HG03521 (cell line): ENCODE data around the gene RARRES2.
"Not testable (repeated sequence)": the region's sequence is repeated elsewhere in the genome, so short reads cannot be mapped to it uniquely, and the experiment has no call there.

Experiments
- ATAC-seq: cut with Tn5 transposase; IDR thresholded peaks from one replicate; pipeline ENCODE4 v1.9.1; 2021; ENCODE audit warnings: mild to moderate bottlenecking, moderate library complexity; ENCODE audit not compliant: unreplicated experiment

Gene RARRES2

DNA sequence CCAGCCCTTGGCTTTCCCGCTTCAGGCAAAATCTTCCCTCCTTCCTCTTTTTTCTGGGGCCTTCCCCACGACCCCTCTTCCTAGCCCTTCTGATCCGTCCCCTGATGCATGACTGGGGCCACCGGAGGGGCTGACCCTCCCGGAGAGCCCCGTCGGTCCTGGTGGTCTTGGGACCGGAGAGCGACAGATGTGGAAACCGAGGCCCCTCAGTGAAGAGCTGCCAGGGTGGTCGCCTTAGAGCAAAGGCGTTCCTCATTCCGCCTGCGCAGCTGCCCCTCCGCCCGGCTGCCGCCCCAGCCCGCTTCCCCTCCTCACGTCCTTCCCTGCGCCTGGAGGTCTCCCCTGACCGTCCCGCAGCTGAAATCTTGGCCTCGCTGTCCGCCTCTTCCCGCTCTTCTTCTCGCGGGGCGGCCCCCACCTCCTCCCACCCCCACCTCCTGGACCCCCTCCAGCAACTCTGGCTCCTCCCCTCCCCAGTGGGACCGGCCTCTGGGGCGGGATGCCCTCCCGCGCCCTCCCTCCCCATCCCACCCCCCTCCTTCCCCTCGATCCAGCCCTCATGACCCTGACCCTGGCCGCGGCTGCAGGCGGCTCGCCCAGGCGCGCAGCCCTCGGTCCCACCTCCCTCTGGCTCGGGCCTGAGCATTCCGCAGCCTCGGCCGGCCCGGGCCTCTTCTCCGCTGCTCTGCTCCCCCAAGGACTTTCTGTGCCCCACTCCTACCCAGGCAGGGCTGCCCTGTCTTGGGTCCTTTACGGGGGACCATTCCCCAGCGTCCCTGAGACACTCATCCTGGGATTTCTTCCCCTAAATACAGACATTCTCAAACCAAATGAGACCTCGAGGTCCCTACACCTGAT is at the start of gene RARRES2:
Gene RARRES2 (minus strand): TSS at position 367 of the 858 bp plus-strand sequence. CDS start 1,020 bp downstream, outside the sequence.
- no peak for ATAC-seq

DNA sequence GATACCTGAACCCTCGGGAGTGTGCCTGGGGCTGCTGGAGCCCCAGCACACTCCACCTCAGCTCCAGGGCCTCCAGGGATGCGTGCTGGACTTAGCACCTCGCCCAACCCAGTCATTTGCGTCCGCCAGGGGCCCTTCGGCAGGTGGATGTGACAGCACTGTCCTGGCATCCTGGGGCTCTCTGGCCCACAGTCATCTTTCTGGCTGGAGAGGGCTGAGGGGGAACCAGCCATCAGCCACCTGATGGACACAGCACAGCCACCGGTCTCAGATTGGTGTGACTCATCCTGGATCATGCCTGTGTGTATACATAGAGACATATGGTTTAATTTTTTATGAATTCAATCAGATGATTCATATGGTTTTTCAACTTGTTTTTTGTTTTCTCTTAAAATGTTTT is 48.8 kb upstream of the RARRES2 start:
- ATAC-seq: no peak

DNA sequence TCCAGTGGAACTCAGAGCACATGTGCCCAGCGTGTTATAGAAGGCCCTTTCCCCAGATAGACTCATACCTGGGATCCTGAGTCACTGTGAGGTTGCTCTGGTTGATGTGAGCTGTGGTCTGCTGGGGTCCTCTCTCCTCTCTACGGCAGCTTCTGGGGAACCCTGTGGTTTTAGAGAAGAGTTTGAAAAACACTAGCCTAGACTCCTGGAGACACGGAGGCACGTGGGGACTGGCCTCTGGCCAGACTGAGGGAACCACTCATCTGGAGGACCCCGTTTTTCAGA is 48.0 kb upstream of the RARRES2 start:
- no peak for ATAC-seq

DNA sequence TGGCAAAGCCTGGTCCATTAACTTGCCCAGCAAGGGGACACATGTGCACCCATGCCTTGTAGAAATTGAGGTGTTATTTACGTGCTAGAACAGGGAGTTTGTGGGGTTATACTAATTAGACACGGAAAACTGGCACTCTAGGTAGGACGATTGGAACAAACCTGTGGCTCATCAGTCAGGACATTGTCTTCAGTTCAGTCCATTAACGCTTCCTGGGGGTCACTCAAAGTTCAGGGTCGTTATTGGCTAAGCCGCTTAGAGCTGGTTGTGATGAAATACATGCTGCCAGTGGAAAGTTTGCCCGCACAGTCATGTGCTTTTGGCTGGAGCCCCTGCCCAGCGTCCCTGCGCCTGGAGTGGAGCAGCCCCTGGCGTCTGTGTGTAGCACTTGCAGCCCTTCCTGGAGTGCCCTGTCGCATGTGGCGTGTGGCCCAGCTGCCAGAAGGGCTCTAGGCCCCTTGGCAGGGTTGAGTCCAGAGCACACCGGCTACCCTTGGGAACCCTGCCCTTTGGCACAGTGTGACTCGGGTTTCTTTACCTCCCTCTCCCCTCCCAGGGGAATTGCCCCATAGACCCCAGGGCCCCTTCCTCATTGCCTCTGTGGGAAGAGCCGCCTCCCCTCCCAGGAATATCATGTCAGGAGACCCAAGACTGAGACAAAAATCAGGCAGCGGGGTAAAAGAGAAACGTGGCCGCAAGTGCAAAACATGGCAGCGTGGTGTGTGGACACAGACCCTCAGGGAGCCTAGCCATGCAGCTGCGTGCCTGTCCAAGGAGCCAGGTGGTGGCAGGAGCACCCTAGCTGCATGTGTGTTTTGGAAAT is 47.5 kb upstream of the RARRES2 start:
- ATAC-seq: no peak

DNA sequence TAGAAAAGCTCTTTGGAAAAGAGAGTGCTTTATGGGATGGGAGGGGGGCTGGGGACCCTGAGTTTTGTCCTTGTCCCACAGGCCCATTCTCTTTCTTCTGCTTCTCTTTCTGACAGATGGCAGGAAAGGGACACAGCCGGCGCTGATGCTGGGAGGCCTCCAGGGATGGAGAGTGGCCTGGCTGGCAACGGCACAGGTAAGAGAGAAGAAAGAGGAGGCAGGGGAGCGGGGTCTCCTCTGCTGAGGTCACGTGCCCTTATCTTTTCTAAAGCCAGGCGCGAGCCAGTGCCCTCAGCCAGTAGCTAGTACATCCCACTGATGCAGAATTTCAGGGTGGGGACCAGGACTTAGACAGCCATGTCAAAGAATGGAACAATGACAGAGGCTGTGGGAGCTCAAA is 46.9 kb upstream of the RARRES2 start:
- ATAC-seq: no peak

DNA sequence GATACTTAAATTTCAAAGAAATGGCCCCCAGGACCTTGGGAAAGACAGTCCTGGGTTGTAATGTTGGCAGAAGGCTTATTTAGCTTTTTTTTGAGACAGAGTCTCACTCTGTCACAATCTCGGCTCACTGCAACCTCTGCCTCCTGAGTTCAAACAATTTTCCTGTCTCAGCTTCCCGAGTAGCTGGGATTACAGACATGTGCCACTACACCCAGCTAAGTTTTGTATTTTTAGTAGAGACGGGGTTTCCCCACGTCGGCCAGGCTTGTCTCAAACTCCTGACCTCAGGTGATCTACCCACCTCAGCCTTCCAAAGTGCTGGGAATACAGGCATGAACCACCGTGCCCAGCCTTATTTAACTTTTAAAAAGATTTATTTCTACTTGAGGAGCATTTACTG is 44.5 kb upstream of the RARRES2 start:
- ATAC-seq: not testable (repeated sequence)

DNA sequence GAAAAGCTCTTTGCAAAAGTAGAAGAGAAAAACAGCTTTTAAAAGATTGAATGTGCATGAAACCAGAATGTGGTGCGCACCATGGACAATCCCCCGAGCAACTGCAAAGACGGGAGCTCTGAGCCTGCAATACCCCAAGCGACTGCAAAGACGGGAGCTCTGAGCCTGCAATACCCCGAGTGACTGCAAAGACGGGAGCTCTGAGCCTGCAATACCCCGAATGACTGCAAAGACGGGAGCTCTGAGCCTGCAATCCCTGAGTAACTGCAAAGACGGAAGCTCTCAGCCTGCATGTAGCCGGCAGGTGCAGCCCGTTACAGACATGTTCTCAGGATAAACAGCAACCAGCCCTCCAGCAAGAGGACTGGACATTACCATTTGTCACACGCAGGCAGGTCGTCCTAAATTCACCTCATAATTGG is 43.9 kb upstream of the RARRES2 start:
- no peak for ATAC-seq

DNA sequence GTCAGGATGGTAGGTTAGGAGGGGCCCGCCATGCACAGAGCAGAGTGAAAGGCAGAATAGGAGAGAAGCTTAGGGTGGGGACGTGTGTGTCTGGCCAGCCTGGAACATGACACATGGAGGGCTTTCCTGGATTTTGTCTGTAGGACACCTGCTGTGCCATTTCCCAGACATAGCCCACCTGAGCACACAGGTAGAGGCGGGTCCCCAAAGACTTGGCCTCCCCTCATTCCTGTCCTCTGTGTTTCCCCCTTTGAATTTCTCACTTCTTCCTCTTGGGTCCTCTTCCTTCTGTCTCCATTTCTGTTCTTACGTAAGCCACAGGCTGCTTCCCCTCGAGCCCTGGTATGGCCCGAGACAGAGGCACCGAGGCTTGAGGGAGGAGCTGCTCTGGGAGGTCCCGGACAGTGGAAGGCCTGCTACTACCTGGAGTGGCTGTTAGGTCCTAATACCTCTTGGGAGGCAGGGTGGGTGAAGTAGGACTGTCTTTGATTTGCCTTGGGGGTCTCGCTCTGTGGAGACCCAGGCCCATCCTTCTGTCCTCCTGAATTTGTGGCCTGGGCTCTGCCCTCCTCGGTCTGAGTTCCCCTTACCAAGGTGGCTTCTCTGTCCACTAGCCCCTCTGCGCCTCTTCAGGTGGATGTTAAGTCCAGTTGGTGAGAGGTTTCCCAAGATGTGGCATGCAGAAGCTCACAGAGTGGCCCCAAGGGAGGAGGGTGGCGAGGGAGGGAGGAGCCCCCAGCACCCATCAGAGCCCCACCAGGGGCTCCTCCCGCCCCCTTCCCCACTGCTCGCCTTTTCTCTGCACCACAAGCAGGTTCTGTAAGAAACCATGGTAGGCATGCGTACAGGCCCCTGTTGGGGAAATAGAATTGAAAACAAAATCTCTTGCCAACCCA is 43.2 kb upstream of the RARRES2 start:
- no peak for ATAC-seq

DNA sequence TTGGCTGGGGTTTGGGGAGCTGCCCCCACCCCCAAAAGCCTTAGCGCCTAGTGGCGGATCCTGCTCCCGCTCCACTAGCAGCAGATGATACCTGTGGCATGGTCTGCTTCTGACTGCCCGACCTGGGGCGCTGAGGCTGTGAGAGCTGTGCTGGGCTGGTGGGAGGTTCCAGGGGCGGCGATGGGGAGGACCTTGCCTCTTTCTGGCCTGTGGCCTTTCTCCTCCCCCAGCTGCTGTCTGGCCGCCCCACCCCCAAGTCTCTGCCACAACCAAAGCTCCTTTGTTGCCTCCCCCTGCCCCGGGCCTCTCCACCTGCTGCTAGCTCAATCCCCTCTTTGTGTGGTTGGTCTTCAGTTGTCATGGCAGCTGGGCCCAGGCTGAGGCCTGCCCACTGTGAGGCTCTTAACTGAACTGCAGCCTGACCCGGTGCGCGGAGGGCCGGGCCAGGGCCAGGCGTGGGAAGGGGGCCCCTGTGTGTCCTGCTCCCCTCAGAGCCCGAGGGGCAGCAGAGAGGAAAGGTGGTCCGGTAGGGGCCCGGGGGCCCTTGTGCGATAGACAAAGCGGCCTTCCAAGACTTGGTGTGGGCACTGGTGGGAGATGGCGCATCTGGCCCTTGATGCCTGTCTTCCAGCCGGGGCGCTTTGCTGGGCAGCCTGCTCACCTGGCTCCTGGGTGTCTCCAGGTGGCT is 42.4 kb upstream of the RARRES2 start:
- no peak for ATAC-seq

DNA sequence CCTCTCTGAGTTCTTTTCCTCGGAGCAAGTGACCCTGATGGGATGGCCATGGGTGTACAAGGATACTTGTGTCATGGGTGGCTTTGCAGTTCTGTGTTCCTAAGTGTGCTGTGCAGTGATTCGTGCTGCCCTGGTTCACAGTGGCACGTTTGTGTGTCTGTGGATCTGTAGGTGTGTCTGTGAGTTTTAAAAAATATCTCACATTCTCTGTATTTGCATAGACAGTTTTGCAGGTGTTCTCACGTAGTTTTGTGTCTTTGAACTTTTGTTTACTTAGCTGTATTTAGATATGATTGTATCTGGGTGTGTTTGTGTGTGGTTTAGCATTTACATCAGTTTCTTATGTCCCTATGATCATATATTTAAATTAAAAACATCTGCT is 41.4 kb upstream of the RARRES2 start:
- ATAC-seq: no peak

DNA sequence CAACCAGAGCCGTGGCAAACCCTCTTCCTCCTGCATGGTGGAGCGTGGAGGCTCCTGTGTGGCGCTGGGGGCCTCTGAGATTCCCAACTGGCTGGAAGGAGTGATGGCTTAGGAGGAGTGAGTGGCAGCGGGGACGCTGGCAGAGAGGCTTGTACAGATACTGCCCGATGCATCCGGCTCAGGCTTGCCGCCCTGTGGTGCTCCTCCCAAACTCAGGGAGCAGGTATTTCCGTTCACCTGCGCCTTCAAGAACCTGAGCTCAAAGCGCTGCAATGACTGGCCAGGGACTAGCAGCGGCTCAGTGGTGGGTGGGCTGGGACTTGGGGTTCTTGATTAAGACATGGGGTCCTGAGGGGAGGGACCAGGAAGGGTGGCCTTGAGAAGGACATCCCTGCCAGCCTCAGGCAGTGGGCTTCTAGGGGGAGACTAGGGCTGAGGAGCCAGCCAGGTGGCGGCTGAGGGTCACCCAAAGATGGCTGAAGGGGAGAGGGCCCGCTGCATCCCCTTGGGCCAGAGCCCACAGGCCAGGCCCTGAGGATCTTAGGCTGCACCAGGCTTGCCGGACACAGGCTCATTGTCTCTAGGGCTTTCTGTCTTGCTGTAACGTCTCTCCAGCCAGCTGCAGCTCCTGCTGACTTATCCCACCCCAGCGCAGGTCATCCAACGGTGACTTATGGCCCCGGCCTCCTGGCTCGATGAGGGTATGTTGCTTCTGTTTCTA is 40.9 kb upstream of the RARRES2 start:
- ATAC-seq: no peak

DNA sequence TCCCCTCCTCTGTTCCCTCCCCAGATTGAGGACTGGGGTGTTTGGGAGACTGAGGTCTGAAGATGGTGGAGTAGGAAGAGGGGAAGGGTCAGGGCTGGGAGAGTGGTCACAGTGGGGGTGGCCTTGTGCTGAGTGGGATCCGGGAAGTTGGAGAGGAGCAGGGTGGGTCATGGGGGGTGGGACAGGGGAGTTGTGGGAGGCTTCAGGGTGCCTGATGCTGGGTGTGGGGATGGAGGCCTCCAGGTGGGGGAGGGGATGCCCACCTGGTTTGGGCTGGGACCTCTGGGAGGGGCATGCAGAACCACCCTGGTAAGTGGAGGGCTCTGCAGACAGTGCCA is 40.3 kb upstream of the RARRES2 start:
- ATAC-seq: no peak

DNA sequence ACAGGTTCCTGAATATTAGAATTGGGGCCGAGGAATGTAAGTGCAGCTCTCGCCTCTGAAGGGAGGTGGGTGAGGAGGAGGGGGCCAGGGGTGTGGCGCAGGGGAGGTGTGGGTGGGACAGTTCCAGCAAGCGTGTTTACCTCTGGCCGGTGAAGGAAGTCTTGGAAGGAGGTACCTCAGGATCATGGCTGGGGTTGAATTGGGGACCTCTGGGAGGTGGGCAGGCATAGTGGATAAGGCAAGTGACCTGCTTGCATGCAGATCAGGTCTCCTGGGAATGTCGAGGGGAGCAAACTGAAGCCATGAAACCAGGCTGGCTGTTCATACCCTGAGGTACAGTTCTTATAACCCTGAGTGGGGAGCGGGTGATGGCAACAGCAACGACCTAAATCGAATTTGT is 39.7 kb upstream of the RARRES2 start:
- ATAC-seq: no peak

DNA sequence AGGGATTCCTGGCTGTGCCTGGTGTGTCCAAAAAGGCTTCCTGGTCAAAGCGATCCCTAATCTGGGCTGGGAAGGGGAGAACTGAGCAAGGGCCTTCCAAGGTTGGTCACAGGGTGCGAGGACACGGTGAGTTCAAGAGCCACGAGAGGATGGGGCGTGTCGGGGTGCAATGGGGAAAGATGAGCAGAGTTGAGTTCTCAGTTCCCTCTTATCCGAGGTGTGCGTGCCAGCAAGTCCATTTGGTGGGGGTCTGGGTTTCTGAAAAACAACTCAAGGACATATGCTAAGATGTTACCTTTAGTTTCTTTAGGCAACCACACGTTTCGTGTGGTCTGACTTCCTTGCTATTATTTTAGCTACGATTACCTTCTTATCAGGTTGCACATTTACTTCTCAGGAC is 39.0 kb upstream of the RARRES2 start:
- ATAC-seq: no peak

DNA sequence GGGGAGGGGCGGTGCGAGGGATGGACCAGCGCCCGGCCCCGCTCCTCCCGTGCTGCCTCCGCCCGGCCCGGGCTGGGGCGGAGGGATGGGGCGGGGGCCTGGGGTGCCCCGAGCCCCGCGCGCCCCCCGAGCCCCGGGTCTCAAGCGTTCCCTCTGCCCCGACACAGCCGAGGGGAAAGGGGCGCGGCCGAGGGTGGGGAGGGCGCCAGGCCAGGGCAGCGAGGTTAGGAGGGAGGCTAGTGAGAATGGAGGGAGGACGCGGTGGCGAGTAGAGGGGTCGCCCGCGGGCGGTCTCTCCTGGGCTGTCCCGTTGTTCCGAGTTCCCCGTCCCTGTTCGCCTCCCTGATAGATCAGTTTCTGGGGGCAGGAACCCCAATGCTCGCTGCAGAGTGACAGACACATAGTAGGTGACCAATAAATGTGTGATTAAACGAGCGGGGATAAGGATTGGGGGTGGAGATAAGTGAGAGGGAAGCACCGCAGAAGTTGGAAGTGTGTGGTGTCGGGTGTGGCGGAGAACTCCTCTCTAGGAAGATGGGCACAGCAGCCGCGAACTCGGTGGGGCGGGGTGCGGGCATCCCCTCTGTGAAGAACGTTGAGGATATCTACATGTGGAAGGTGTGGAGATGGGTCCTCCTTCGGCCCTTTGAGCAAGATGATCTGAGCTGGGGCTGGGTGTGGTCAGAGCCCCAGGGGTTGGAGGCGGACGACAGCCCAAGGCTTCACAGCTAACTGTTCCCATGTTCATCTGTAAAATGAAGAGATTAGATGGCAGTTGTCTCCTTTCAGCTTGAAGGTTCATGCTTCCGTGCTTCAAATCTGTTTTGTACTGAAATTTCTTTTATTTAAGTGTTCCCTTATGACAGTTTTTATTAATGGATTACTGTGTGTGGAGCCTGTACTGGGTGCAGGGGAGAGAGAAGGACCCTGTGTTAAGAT is 38.3 kb upstream of the RARRES2 start:
- no peak for ATAC-seq

DNA sequence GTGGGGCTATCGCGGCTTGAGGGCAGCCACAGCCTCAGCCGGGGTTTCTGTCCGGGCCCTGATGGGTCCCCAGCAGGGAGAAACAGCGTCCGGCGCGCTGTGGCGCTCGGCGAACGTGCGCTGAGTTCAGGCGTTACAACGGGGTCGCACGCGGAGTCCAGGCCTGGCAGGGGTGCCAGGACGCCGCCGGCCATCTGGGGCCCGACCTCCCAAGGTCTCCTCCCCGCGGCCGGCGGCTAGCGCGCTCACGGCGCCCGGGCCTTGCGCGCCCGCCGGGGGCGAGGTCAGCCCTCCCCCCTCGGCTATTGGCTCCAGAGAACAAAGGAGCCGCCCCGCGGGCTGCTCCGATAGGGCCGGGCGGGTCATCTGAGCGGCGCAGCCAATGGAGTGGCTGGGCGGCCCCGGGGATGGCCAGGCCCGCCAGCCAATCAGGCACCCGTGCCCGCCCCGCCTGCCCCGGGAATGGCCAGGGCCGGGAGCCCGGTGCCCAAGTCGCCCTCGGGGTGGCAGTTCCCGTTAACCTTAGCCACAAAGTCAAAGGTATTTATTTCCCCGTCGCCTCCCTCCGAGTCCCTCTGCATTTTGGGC is 37.5 kb upstream of the RARRES2 start, which contains the start of gene ZNF775:
Gene ZNF775 (plus strand): TSS at position 478 of the 588 bp plus-strand sequence. CDS start 9,141 bp downstream, outside the sequence.
- ATAC-seq: peak; percentile 83

DNA sequence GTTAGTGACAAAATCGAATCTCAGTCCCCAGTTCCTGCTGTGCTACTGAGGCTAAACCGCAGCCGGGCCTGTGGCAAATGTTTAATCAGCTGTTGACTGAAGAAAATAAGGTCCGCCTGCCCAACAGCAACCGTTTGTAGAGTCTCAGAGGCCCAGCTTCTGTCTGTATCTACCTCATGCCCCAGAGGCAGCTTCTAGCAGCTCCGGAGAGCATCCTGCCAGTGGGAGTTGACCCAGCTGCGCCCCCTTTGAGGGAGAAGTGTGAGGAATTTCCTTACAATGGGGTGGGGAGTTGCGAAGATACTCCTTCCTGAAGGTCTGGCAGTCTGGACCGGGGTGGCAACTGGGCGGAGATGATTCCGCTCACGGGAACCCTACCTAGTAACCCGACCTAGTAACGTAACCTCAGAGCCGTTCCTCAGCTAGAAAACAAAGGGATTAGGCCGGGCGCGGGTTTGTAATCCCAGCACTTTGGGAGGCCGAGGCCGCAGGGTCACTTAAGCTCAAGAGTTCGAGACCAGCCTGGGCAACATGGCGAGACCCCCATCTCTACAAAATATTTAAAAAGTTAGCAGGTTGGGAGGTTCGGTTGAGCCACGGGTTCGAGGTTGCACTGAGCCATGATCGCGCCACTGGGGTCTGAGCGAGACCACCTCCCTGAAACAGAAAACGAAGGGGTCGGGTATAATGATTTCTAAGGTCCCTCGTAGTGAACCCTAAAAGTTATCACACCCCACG is 36.9 kb upstream of the RARRES2 start:
- ATAC-seq: no peak

DNA sequence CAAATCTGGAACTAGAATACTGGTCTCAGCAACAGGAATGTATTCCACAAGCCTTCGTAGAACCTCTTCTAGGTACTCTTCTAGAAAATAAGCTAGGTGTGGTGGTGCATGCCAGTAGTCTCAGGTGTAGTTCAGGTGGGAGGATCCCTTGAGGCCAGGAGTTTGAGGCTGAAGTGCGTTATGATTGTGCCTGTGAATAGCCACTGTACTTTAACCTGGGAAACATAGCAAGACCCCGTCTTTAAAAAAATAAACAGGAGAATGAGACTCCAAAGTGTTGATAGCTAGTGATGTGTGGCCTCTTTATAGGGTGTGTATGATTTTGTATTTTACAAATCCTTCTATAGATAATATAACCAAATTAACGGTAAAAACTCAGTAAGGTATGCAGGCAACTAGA is 36.2 kb upstream of the RARRES2 start:
- ATAC-seq: no peak
